GM19463 (cell line): ENCODE measurements around the gene LONRF2.
A peak's percentile ranks its signal among the peaks of the same experiment; 100 is the strongest.

Experiments
- ATAC-seq: cut with Tn5 transposase; IDR thresholded peaks from one replicate; pipeline ENCODE4 v1.9.1; 2021; ENCODE audit warnings: mild to moderate bottlenecking, moderate library complexity; ENCODE audit not compliant: unreplicated experiment

The LONRF2 gene

GRCh38 chr2:100237770-100238169 lies 84.5 kb downstream of the LONRF2 start:
- no peak for ATAC-seq

- no peak for ATAC-seq
These were observed 85.1 kb downstream of the LONRF2 start for GRCh38 chr2:100237163-100237562.

GRCh38 chr2:100236166-100236565 lies 86.1 kb downstream of the LONRF2 start:
- no peak for ATAC-seq

GRCh38 chr2:100235581-100235980 lies 86.7 kb downstream of the LONRF2 start:
- ATAC-seq: no peak

GRCh38 chr2:100235098-100235497 lies 87.2 kb downstream of the LONRF2 start:
- peak; percentile 97 for ATAC-seq

GRCh38 chr2:100234141-100234540 lies 88.2 kb downstream of the LONRF2 start:
- ATAC-seq: no peak

- ATAC-seq: no peak
These were observed 89.2 kb downstream of the LONRF2 start for GRCh38 chr2:100233061-100233460.

- ATAC-seq: no peak
These were observed 91.5 kb downstream of the LONRF2 start for GRCh38 chr2:100230754-100231153.

GRCh38 chr2:100228967-100229366 lies 93.3 kb downstream of the LONRF2 start:
- no peak for ATAC-seq

- ATAC-seq: no peak
These were observed 93.9 kb downstream of the LONRF2 start for GRCh38 chr2:100228415-100228814.

GRCh38 chr2:100224988-100225710 lies 97.2 kb downstream of the LONRF2 start:
- ATAC-seq: no peak

GRCh38 chr2:100223502-100223901 lies 98.8 kb downstream of the LONRF2 start:
- ATAC-seq: no peak
